ENCODE measurements around the gene PCNX2. TPM values are rescaled to one million over a fixed set of nuclear protein-coding genes. Genes with fewer than 3 reads are reported as not detected.

Gene PCNX2
- total and polyA plus RNA-seq, 2 of the 13 experiments (the other 11 are each of a cell fraction or from before 2014, with no cell fraction given) = 0.11 to 0.42 TPM

DNA sequence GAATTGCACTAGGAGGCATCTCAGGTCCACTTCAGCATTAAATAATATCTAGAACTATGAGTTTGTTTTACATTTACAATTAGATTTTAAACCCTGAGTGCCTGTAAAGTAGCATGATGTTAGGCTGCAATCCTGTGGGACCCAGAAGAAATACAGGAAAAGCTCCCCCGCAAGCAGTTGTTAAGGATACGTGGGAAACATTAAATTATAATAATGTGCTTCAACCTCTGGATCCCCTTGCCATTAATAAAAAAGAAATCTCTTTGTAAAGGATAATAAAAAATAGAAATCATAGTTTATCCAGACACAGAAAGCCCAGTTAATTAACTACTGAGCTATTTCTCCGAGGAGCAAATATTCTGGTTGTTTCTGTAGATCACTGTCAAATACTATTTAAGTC, 106.0 kb downstream of the PCNX2 start (continued):
- TF ChIP-seq, protein P1, sequence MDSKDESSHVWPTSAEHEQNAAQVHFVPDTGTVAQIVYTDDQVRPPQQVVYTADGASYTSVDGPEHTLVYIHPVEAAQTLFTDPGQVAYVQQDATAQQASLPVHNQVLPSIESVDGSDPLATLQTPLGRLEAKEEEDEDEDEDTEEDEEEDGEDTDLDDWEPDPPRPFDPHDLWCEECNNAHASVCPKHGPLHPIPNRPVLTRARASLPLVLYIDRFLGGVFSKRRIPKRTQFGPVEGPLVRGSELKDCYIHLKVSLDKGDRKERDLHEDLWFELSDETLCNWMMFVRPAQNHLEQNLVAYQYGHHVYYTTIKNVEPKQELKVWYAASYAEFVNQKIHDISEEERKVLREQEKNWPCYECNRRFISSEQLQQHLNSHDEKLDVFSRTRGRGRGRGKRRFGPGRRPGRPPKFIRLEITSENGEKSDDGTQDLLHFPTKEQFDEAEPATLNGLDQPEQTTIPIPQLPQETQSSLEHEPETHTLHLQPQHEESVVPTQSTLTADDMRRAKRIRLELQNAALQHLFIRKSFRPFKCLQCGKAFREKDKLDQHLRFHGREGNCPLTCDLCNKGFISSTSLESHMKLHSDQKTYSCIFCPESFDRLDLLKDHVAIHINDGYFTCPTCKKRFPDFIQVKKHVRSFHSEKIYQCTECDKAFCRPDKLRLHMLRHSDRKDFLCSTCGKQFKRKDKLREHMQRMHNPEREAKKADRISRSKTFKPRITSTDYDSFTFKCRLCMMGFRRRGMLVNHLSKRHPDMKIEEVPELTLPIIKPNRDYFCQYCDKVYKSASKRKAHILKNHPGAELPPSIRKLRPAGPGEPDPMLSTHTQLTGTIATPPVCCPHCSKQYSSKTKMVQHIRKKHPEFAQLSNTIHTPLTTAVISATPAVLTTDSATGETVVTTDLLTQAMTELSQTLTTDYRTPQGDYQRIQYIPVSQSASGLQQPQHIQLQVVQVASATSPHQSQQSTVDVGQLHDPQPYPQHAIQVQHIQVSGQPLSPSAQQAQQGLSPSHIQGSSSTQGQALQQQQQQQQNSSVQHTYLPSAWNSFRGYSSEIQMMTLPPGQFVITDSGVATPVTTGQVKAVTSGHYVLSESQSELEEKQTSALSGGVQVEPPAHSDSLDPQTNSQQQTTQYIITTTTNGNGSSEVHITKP (CRISPR knock-in tag; IDR thresholded peaks at IDR 0.05; ENCODE audit: low read depth) = no peak
- TF ChIP-seq ZMYM4 (CRISPR knock-in tag; IDR thresholded peaks at IDR 0.05) = no peak
- TF ChIP-seq ATF1 (CRISPR knock-in tag; IDR thresholded peaks at IDR 0.05) = no peak
- TF ChIP-seq THYN1 (CRISPR knock-in tag; IDR thresholded peaks at IDR 0.05; ENCODE audit: borderline replicate concordance, low read depth) = no peak
- no peak for TF ChIP-seq MTA3 (CRISPR knock-in tag; IDR thresholded peaks at IDR 0.05)
- TF ChIP-seq, protein P2, sequence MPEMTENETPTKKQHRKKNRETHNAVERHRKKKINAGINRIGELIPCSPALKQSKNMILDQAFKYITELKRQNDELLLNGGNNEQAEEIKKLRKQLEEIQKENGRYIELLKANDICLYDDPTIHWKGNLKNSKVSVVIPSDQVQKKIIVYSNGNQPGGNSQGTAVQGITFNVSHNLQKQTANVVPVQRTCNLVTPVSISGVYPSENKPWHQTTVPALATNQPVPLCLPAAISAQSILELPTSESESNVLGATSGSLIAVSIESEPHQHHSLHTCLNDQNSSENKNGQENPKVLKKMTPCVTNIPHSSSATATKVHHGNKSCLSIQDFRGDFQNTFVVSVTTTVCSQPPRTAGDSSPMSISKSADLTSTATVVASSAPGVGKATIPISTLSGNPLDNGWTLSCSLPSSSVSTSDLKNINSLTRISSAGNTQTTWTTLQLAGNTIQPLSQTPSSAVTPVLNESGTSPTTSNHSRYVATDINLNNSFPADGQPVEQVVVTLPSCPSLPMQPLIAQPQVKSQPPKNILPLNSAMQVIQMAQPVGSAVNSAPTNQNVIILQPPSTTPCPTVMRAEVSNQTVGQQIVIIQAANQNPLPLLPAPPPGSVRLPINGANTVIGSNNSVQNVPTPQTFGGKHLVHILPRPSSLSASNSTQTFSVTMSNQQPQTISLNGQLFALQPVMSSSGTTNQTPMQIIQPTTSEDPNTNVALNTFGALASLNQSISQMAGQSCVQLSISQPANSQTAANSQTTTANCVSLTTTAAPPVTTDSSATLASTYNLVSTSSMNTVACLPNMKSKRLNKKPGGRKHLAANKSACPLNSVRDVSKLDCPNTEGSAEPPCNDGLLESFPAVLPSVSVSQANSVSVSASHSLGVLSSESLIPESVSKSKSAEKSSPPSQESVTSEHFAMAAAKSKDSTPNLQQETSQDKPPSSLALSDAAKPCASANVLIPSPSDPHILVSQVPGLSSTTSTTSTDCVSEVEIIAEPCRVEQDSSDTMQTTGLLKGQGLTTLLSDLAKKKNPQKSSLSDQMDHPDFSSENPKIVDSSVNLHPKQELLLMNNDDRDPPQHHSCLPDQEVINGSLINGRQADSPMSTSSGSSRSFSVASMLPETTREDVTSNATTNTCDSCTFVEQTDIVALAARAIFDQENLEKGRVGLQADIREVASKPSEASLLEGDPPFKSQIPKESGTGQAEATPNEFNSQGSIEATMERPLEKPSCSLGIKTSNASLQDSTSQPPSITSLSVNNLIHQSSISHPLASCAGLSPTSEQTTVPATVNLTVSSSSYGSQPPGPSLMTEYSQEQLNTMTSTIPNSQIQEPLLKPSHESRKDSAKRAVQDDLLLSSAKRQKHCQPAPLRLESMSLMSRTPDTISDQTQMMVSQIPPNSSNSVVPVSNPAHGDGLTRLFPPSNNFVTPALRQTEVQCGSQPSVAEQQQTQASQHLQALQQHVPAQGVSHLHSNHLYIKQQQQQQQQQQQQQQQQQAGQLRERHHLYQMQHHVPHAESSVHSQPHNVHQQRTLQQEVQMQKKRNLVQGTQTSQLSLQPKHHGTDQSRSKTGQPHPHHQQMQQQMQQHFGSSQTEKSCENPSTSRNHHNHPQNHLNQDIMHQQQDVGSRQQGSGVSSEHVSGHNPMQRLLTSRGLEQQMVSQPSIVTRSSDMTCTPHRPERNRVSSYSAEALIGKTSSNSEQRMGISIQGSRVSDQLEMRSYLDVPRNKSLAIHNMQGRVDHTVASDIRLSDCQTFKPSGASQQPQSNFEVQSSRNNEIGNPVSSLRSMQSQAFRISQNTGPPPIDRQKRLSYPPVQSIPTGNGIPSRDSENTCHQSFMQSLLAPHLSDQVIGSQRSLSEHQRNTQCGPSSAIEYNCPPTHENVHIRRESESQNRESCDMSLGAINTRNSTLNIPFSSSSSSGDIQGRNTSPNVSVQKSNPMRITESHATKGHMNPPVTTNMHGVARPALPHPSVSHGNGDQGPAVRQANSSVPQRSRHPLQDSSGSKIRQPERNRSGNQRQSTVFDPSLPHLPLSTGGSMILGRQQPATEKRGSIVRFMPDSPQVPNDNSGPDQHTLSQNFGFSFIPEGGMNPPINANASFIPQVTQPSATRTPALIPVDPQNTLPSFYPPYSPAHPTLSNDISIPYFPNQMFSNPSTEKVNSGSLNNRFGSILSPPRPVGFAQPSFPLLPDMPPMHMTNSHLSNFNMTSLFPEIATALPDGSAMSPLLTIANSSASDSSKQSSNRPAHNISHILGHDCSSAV (CRISPR knock-in tag; IDR thresholded peaks at IDR 0.05; ENCODE audit: borderline replicate concordance) = no peak
- no peak for TF ChIP-seq JUND (CRISPR knock-in tag; IDR thresholded peaks at IDR 0.05)
